ENCODE data around the gene LGI1.

Gene LGI1

GRCh38 chr10:93757801-93758507 lies at the start of gene LGI1:
LGI1 (plus strand) TSS chr10:93757936; CDS start chr10:93758145, 209 bp downstream.
- DNase-seq, result no peak

- DNase-seq, result no peak
Measured at GRCh38 chr10:93710333-93710909, 47.3 kb upstream of the LGI1 start.

GRCh38 chr10:93711891-93712290 lies 45.8 kb upstream of the LGI1 start:
- DNase-seq, result no peak

- no peak for DNase-seq
Measured at GRCh38 chr10:93712593-93712992, 45.1 kb upstream of the LGI1 start.

- no peak for DNase-seq
Measured at GRCh38 chr10:93715345-93715744, 42.4 kb upstream of the LGI1 start.

GRCh38 chr10:93716766-93717165 lies 41.0 kb upstream of the LGI1 start:
- DNase-seq, result no peak

- no peak for DNase-seq
Measured at GRCh38 chr10:93718937-93719725, 38.6 kb upstream of the LGI1 start.

GRCh38 chr10:93719901-93720300 lies 37.8 kb upstream of the LGI1 start:
- DNase-seq, result no peak

- DNase-seq, result no peak
Measured at GRCh38 chr10:93722550-93722949, 35.2 kb upstream of the LGI1 start.

GRCh38 chr10:93723153-93723552 lies 34.6 kb upstream of the LGI1 start:
- DNase-seq, result no peak

GRCh38 chr10:93726024-93726423 lies 31.7 kb upstream of the LGI1 start:
- DNase-seq, result no peak

- no peak for DNase-seq
Measured at GRCh38 chr10:93741367-93741766, 16.4 kb upstream of the LGI1 start.

- DNase-seq, result no peak
Measured at GRCh38 chr10:93742633-93743349, 14.9 kb upstream of the LGI1 start.

GRCh38 chr10:93745408-93746065 lies 12.2 kb upstream of the LGI1 start:
- DNase-seq, result no peak

- DNase-seq, result no peak
Measured at GRCh38 chr10:93746844-93747284, 10.9 kb upstream of the LGI1 start.

GRCh38 chr10:93749218-93749799 lies 8.4 kb upstream of the LGI1 start:
- no peak for DNase-seq

GRCh38 chr10:93751124-93751523 lies 6.6 kb upstream of the LGI1 start:
- DNase-seq, result no peak

- DNase-seq, result peak; percentile 6
Measured at GRCh38 chr10:93751832-93752231, 5.9 kb upstream of the LGI1 start.

- DNase-seq, result no peak
Measured at GRCh38 chr10:93752761-93753160, 5.0 kb upstream of the LGI1 start.

GRCh38 chr10:93753621-93754250 lies 4.0 kb upstream of the LGI1 start:
- DNase-seq, result no peak

GRCh38 chr10:93754761-93755160 lies 3.0 kb upstream of the LGI1 start:
- DNase-seq, result no peak

Measured in activated CD4-positive, alpha-beta T cell treated with anti-CD3 and anti-CD28 coated beads, Interleukin-2, amount 50 U/mL, for 1 hour (primary cell).